Right atrium auricular region (tissue), 2 donors: ENCODE data around the gene NDP. TPM values are rescaled to one million over a fixed set of nuclear protein-coding genes. Genes with fewer than 3 reads are reported as not detected.
A peak's percentile ranks its signal among the peaks of the same experiment; 100 is the strongest.

Experiments
- DNase-seq: peaks from one replicate; pipeline ENCODE4 v3.0.0-alpha.2; 2019; ENCODE audit warnings: low spot score
- H3K27ac ChIP-seq, 2 donors: fragments of 200-600 bp; sonication (generic); 1 replicate in 1 of 2; 2 replicates in 1 of 2; pipeline ENCODE4 v1.5.1; 2016 to 2019
- H3K27me3 ChIP-seq, 2 donors: fragments of 200-600 bp; sonication (generic); one replicate each; pipeline versions ENCODE4 v1.5.1 to v1.6.0; 2017 to 2019
- H3K36me3 ChIP-seq: fragments of 200-600 bp; sonication (generic); one replicate; pipeline ENCODE4 v1.5.1; 2016
- H3K4me1 ChIP-seq, 2 donors: fragments of 200-600 bp; sonication (generic); one replicate each; pipeline versions ENCODE4 v1.5.1 to v1.6.0; 2017 to 2019
- H3K4me3 ChIP-seq, 2 donors: fragments of 200-600 bp; sonication (generic); 1 replicate in 1 of 2; 2 replicates in 1 of 2; pipeline ENCODE4 v1.5.1; 2017 to 2019; ENCODE audit warnings: mild to moderate bottlenecking in 1 of 2, moderate library complexity in 1 of 2
- H3K9me3 ChIP-seq, 2 donors: fragments of 200-600 bp; sonication (generic); one replicate each; pipeline ENCODE4 v1.5.1; 2019
- total RNA-seq, 2 donors: library from RNA; depleted of rRNA; stranded (reverse); fragments of >200 nt; gene quantifications; one replicate each; pipeline ENCODE4 v1.1.0, GENCODE V29; 2016
- TF ChIP-seq, protein P1 (sequence below), 2 donors: fragments of 200-600 bp; sonication (generic); IDR thresholded peaks; one replicate each; pipeline ENCODE4 v1.5.1; 2019; ENCODE audit warnings: antibody characterized with exemption in 2 of 2

NDP gene, protein sequence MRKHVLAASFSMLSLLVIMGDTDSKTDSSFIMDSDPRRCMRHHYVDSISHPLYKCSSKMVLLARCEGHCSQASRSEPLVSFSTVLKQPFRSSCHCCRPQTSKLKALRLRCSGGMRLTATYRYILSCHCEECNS
- total RNA-seq = under 1 TPM in 1 of 2 donors, not detected in 1; 0.20 TPM

DNA sequence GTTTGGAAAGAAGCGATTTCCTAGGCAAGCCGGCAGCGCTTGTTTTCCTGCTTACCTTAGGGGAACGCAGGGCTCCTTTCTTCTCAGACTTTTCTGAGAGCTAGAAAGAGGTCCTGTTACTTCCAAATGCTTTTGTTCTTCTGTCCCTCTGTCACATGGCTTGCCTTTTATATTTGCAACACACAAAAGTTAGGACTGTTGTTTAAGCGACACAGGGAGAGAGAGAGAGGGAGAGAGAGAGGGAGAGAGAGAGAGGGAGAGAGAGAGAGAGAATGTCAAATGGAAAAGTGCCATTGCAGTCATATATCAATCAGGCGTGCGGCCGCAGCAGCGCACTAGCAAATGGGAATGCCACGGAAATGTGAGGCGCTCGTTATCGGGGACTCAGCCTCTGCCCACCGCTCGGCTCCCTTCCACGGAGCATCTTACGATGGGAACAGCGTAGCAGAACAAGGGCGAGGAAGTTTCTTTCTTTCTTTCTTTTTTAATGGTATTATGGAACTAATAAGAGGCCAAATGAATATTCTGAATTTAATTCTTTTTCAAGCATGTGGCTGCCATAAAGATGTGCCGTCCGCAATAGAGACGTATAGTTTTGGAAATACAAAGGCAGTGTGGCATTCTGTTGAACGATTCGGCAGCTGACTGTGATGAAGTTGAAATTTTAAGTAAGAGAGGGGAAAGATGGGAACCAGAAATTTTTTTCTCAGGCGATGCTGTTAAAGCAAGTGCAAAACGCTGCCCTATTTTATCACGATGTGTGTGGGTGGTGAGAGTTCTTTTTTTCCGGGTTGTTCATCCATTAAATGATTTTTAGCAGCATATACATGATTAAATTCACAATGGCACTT lies at the start of gene NDP:
Gene NDP (minus strand): TSS at position 142 of the 851 bp plus-strand sequence. CDS start 14,745 bp downstream, outside the sequence.
- DNase-seq = no peak
- H3K27me3 ChIP-seq = no peaks in the 10 kb centered on the region
- peaks cover 0 to 11% of the 10 kb centered on the region in 2 donors for H3K4me1 ChIP-seq
- TF ChIP-seq, protein P1, sequence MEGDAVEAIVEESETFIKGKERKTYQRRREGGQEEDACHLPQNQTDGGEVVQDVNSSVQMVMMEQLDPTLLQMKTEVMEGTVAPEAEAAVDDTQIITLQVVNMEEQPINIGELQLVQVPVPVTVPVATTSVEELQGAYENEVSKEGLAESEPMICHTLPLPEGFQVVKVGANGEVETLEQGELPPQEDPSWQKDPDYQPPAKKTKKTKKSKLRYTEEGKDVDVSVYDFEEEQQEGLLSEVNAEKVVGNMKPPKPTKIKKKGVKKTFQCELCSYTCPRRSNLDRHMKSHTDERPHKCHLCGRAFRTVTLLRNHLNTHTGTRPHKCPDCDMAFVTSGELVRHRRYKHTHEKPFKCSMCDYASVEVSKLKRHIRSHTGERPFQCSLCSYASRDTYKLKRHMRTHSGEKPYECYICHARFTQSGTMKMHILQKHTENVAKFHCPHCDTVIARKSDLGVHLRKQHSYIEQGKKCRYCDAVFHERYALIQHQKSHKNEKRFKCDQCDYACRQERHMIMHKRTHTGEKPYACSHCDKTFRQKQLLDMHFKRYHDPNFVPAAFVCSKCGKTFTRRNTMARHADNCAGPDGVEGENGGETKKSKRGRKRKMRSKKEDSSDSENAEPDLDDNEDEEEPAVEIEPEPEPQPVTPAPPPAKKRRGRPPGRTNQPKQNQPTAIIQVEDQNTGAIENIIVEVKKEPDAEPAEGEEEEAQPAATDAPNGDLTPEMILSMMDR (IDR thresholded peaks at IDR 0.05) = no peak
- no peaks in the 10 kb centered on the region for H3K9me3 ChIP-seq
- H3K27ac ChIP-seq = no peak within 1 kb of the TSS
- H3K4me3 ChIP-seq = peak within 1 kb of the TSS; percentile 0 to 20
- H3K36me3 ChIP-seq = no peaks in the 10 kb centered on the region

DNA sequence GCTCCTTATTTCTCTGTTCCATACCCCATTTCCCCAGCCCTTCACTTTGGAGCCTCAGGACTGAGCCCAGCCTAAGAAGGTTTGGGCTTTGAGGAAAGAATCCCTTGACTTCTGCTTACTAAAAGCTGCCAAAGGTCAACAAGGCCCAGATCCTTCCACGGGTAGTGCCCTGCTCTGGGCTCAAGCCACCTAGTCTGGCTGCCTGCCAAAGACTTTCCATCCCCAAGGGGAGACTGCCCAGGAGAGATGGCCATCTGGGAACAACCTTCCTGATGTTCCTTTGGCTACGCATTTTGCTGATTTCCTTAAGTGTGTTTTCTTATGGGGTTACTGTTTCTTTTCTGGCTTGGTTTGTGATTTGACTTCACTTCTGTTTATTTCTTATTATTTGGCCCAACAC lies 49.8 kb upstream of the NDP start:
- H3K9me3 ChIP-seq = no peaks in the 10 kb centered on the region
- no peaks in the 10 kb centered on the region for H3K27me3 ChIP-seq
- TF ChIP-seq, protein P1 (IDR thresholded peaks at IDR 0.05) = no peak
- no peaks in the 10 kb centered on the region for H3K36me3 ChIP-seq
- H3K27ac ChIP-seq = no peak overlapping the region
- no peak overlapping the region for H3K4me3 ChIP-seq
- DNase-seq = no peak
- H3K4me1 ChIP-seq = no peaks in the 10 kb centered on the region

DNA sequence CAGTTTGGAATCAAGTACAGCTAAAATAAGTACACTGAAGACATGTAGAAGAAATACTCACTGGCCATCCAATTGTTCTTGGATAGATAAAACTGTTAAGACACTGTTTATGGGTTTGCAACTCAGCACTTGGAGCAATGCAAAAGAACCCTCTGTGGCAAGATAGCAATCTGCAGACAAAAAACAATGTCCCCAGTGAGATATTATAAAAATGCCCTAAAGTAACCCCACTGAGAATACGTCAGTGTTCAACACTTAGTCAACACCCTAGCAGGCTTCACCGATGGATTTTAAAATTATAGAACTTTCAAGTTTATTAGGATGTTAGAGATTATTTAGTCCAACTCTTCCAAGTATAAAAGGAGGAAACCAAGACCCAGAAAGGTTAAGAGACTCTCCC lies 47.5 kb upstream of the NDP start:
- TF ChIP-seq, protein P1 (IDR thresholded peaks at IDR 0.05) = no peak
- Histone ChIP-seq H3K9me3 (no peaks in the 10 kb centered on the region), H3K4me3 (no peak overlapping the region), H3K36me3 (no peaks in the 10 kb centered on the region), H3K27ac (no peak overlapping the region), H3K4me1 (no peaks in the 10 kb centered on the region), H3K27me3 (no peaks in the 10 kb centered on the region)
- DNase-seq = no peak

DNA sequence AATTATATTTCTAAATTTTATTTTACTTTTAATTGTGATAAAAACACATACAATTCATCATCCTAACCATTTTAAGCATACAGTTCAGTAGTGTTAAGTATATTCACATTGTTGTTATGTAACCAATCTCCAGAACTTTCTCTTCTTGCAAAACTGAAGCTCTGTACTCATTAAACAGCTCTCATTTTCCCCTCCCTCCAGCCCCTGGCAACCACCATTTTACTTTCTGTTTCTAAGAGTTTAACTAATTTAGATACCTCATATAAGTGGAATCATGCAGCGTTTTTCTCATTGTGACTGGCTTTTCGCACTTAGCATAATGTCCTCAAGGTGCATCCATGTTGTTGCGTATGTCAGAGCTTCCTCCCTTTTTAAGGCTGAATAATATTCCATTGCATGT lies 46.7 kb upstream of the NDP start:
- Histone ChIP-seq H3K36me3 (no peaks in the 10 kb centered on the region), H3K27ac (no peak overlapping the region), H3K27me3 (no peaks in the 10 kb centered on the region), H3K9me3 (no peaks in the 10 kb centered on the region), H3K4me1 (no peaks in the 10 kb centered on the region), H3K4me3 (no peak overlapping the region)
- TF ChIP-seq, protein P1 (IDR thresholded peaks at IDR 0.05) = no peak
- no peak for DNase-seq

DNA sequence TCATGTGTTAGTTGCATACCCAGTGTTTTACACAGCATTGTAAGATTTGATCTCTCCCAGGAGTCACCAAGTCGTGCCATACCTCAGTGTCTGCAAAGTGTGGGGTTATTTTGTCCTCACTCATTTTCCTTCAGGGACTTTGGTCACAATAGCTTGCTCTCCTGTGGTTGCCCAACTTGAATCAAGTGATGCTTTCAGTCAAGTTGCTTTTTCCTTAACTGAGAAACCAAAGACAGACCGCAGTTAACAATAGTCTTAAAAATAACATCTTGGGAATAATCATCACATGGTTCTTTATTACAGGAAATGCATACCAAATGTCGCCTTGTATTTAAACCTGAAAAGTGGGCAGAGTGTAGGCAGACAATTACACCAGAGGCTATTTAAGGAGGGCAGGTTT lies 44.5 kb upstream of the NDP start:
- no peak for DNase-seq
- no peak overlapping the region for H3K4me3 ChIP-seq
- H3K9me3 ChIP-seq = no peaks in the 10 kb centered on the region
- H3K4me1 ChIP-seq = no peaks in the 10 kb centered on the region
- no peaks in the 10 kb centered on the region for H3K36me3 ChIP-seq
- H3K27ac ChIP-seq = no peak overlapping the region
- TF ChIP-seq, protein P1 (IDR thresholded peaks at IDR 0.05) = no peak
- H3K27me3 ChIP-seq = no peaks in the 10 kb centered on the region
